Muscle layer of duodenum (tissue), 2 donors: ENCODE measurements around the gene KLK11.

Experiments
- H3K27ac ChIP-seq: one replicate; pipeline ENCODE4 v1.7.0; 2013; ENCODE audit warnings: mild to moderate bottlenecking, low read length
- H3K27me3 ChIP-seq: one replicate; pipeline ENCODE4 v1.7.0; 2013; ENCODE audit warnings: low read depth, mild to moderate bottlenecking, control low read depth, low read length
- H3K36me3 ChIP-seq, 2 donors: one replicate each; pipeline ENCODE4 v1.7.0; 2013; ENCODE audit warnings: low read length in 2 of 2, control low read depth in 1 of 2, mild to moderate bottlenecking in 1 of 2; ENCODE audit not compliant: insufficient read depth in 2 of 2, control insufficient read depth in 1 of 2
- H3K4me1 ChIP-seq, 2 donors: one replicate each; pipeline ENCODE4 v1.7.0; 2013; ENCODE audit warnings: low read length in 2 of 2, mild to moderate bottlenecking in 2 of 2, control low read depth in 1 of 2, moderate library complexity in 1 of 2; ENCODE audit not compliant: insufficient read depth in 2 of 2, control insufficient read depth in 1 of 2
- H3K4me3 ChIP-seq, 2 donors: one replicate each; pipeline ENCODE4 v1.7.0; 2013; ENCODE audit warnings: low read length in 2 of 2, low read depth in 1 of 2, mild to moderate bottlenecking in 1 of 2
- H3K9me3 ChIP-seq, 2 donors: one replicate each; pipeline ENCODE4 v1.7.0; 2013; ENCODE audit warnings: low read length in 2 of 2, control low read depth in 1 of 2, mild to moderate bottlenecking in 1 of 2; ENCODE audit not compliant: control insufficient read depth in 1 of 2
- donor health status: healthy.

The KLK11 gene

GRCh38 chr19:50979758-50980157 is 46.7 kb downstream of the KLK11 start:
- no peaks in the 10 kb centered on the region for H3K4me1 ChIP-seq

GRCh38 chr19:50978772-50979390 is 47.5 kb downstream of the KLK11 start:
- no peak overlapping the region for H3K27ac ChIP-seq
- H3K27me3 ChIP-seq = no peaks in the 10 kb centered on the region
- no peaks in the 10 kb centered on the region for H3K4me1 ChIP-seq
- no peaks in the 10 kb centered on the region for H3K36me3 ChIP-seq
- H3K4me3 ChIP-seq = no peak overlapping the region
- no peaks in the 10 kb centered on the region for H3K9me3 ChIP-seq

More at GRCh38 chr19:50979758-50980157, 46.7 kb downstream of the KLK11 start:
- H3K27ac ChIP-seq = no peak overlapping the region
- H3K9me3 ChIP-seq = no peaks in the 10 kb centered on the region
- no peak overlapping the region for H3K4me3 ChIP-seq
- H3K36me3 ChIP-seq = no peaks in the 10 kb centered on the region
- H3K27me3 ChIP-seq = no peaks in the 10 kb centered on the region

GRCh38 chr19:50977626-50978025 is 48.8 kb downstream of the KLK11 start:
- H3K9me3 ChIP-seq = no peaks in the 10 kb centered on the region
- no peaks in the 10 kb centered on the region for H3K27me3 ChIP-seq
- no peaks in the 10 kb centered on the region for H3K4me1 ChIP-seq
- no peak overlapping the region for H3K4me3 ChIP-seq
- H3K36me3 ChIP-seq = no peaks in the 10 kb centered on the region
- no peak overlapping the region for H3K27ac ChIP-seq

- H3K4me3 ChIP-seq = no peak overlapping the region
- no peaks in the 10 kb centered on the region for H3K4me1 ChIP-seq
- H3K36me3 ChIP-seq = no peaks in the 10 kb centered on the region
- H3K27me3 ChIP-seq = no peaks in the 10 kb centered on the region
- H3K9me3 ChIP-seq = no peaks in the 10 kb centered on the region
- H3K27ac ChIP-seq = no peak overlapping the region
Observed at GRCh38 chr19:50975766-50976165, 50.6 kb downstream of the KLK11 start.

- no peaks in the 10 kb centered on the region for H3K4me1 ChIP-seq
- no peaks in the 10 kb centered on the region for H3K27me3 ChIP-seq
- no peak overlapping the region for H3K27ac ChIP-seq
- H3K4me3 ChIP-seq = no peak overlapping the region
- H3K9me3 ChIP-seq = no peaks in the 10 kb centered on the region
- H3K36me3 ChIP-seq = no peaks in the 10 kb centered on the region
Observed at GRCh38 chr19:50974702-50975556, 51.5 kb downstream of the KLK11 start.

GRCh38 chr19:50972795-50973376 is 53.5 kb downstream of the KLK11 start:
- no peaks in the 10 kb centered on the region for H3K36me3 ChIP-seq
- H3K4me3 ChIP-seq = no peak overlapping the region
- H3K27ac ChIP-seq = no peak overlapping the region
- no peaks in the 10 kb centered on the region for H3K27me3 ChIP-seq
- no peaks in the 10 kb centered on the region for H3K9me3 ChIP-seq
- H3K4me1 ChIP-seq = no peaks in the 10 kb centered on the region
